Ectodermal cell (in vitro differentiated cells): ENCODE measurements around the gene WFDC12.

Experiments
- H3K27ac ChIP-seq: 2 replicates; pipeline ENCODE4 v1.7.0; 2013; ENCODE audit warnings: mild to moderate bottlenecking, low read depth, low read length; ENCODE audit not compliant: insufficient read depth, poor library complexity, severe bottlenecking
- H3K27me3 ChIP-seq: 2 replicates; pipeline ENCODE4 v1.7.0; 2013; ENCODE audit warnings: mild to moderate bottlenecking, low read length; ENCODE audit not compliant: insufficient read depth, control insufficient read depth, poor library complexity, severe bottlenecking
- H3K36me3 ChIP-seq: one replicate; pipeline ENCODE4 v1.7.0; 2013; ENCODE audit warnings: low read length; ENCODE audit not compliant: control insufficient read depth, insufficient read depth
- H3K4me1 ChIP-seq: one replicate; pipeline ENCODE4 v1.7.0; 2013; ENCODE audit warnings: low read length; ENCODE audit not compliant: control insufficient read depth, insufficient read depth
- H3K4me3 ChIP-seq: 2 replicates; pipeline ENCODE4 v1.7.0; 2013; ENCODE audit warnings: low read depth, low read length, control low read depth; ENCODE audit not compliant: insufficient read depth
- H3K9me3 ChIP-seq: 2 replicates; pipeline ENCODE4 v1.7.0; 2013; ENCODE audit warnings: mild to moderate bottlenecking, low read length, moderate library complexity; ENCODE audit not compliant: control insufficient read depth
- WGBS, 2 experiments: methylation state at CpG; one replicate each; pipeline ENCODE4 v1.1.7; 2013; ENCODE audit warnings: missing lambda C conversion rate in 2 of 2; 5-methylcytosine and 5-hydroxymethylcytosine counted together

The WFDC12 gene

DNA sequence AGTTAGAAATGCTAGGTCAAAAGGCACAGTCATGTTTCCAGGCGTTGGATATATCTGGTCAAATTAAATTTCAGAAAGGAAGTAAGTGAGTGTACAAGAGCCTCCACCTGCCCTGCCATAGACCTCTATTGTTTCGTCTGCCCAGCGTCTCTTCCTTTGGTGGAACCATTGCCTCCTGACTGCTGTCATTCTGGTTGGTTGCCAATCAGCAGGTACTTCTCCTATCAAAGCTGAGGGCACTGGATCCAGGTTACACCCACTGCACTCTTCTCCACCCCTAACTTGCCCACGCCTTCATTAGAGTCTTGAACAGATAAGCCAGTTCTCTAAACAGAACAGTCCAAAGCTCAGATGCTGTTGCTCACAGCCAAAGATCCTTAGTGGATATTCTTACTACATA lies 6.7 kb downstream of the WFDC12 start:
- no peak overlapping the region for H3K4me3 ChIP-seq
- H3K36me3 ChIP-seq: no peaks in the 10 kb centered on the region
- 88 to 92% methylated on average over 4 of the region's 4 CpGs for WGBS, 2 experiments
- no peaks in the 10 kb centered on the region for H3K9me3 ChIP-seq
- H3K27ac ChIP-seq: no peak overlapping the region
- H3K4me1 ChIP-seq: no peaks in the 10 kb centered on the region
- no peaks in the 10 kb centered on the region for H3K27me3 ChIP-seq

DNA sequence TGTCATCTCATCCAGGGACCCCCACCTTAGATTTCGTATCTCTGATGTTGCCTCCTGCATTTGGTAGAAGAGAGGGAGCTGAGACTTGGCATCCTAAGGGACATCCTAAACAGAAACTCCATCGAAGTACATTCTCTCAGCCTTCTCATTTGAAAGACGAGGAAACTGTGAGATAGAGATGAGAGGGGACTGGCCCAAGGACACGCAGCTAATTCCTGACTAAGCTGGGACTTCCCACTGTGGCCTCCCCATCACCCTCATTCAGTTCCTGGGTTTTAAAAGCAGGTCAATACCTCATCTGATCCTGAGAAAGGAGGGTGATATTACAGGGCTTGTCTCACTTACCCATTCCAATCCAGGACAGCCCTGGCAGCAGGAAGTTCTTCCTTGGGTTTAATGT lies 8.4 kb downstream of the WFDC12 start:
- no peaks in the 10 kb centered on the region for H3K27me3 ChIP-seq
- no peak overlapping the region for H3K27ac ChIP-seq
- no peaks in the 10 kb centered on the region for H3K4me1 ChIP-seq
- H3K4me3 ChIP-seq: no peak overlapping the region
- H3K9me3 ChIP-seq: no peaks in the 10 kb centered on the region
- WGBS, 2 experiments: 87 to 88% methylated on average over 4 of the region's 4 CpGs
- H3K36me3 ChIP-seq: no peaks in the 10 kb centered on the region

DNA sequence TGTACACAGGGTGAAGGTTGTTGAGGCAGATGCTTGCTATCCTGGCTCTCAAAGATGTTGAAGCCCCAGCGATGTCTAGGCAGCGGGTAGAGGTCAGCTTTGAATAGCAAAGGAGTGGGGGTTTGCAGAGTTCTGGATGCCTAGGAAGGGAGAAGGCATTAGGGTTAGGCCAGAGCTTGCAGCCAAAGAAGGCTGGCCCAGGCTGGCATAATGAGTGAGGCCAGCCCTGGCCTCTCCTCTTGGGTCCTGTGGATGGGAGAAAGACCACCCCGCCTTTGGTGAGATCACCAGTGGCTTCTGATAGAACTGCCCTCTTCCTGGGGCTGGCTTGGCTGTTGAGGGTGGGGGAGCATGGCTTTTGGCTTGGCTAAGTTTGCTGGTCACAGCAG lies 8.9 kb downstream of the WFDC12 start:
- H3K9me3 ChIP-seq: no peaks in the 10 kb centered on the region
- H3K36me3 ChIP-seq: no peaks in the 10 kb centered on the region
- 82 to 83% methylated on average over 3 of the region's 3 CpGs for WGBS, 2 experiments
- no peak overlapping the region for H3K27ac ChIP-seq
- H3K27me3 ChIP-seq: no peaks in the 10 kb centered on the region
- H3K4me1 ChIP-seq: no peaks in the 10 kb centered on the region
- no peak overlapping the region for H3K4me3 ChIP-seq

DNA sequence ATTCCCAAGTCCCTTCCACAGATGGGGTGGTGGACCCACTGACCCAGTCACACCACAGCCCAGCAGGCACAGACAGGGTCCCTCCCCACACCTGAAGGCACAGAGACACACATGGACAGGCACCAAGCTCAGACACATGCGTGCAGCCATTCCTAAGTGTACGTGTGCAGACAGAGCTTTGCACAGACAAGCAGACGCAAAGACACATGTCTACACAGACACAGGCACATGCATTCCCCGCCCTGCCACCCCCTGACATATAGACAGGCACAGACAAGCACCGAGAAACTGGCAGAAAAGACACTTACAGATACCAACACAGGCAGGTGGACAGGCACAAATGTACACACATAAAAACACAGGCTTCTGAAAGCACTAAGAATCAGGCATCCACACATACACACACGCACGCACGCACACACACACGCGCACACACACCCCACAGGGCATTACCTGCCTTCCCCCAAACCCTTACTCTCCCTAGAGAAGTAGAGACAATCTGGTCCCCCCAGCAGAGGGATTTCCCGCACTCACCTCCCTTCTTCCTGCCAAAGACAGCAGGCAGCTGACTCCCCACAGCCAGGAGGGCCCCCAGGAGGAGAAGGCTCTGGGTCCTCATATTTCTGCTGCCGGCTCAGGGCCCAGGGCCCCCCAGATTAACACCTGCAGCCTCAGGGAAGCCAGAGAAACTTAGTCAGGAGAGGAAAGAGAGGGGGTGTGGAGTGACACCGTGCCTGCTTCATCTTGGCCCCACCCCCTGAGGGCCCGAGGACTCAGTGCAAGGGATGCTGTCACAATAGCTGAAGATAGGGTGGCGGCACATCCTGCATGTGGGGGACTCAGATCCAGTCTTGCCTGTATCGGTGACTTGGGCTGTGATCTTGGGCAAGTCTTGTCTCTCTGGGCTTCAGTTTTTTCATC lies 9.5 kb downstream of the WFDC12 start, which contains the start of gene WFDC5:
WFDC5 (minus strand) TSS at position 710 of the 921 bp plus-strand sequence; CDS start at position 619, 91 bp downstream.
- Histone ChIP-seq H3K9me3 (no peaks in the 10 kb centered on the region), H3K36me3 (no peaks in the 10 kb centered on the region), H3K4me3 (no peak within 1 kb of the TSS), H3K27me3 (no peaks in the 10 kb centered on the region), H3K4me1 (no peaks in the 10 kb centered on the region), H3K27ac (no peak within 1 kb of the TSS)
- 69 to 70% methylated on average over 16 of the region's 16 CpGs for WGBS, 2 experiments

DNA sequence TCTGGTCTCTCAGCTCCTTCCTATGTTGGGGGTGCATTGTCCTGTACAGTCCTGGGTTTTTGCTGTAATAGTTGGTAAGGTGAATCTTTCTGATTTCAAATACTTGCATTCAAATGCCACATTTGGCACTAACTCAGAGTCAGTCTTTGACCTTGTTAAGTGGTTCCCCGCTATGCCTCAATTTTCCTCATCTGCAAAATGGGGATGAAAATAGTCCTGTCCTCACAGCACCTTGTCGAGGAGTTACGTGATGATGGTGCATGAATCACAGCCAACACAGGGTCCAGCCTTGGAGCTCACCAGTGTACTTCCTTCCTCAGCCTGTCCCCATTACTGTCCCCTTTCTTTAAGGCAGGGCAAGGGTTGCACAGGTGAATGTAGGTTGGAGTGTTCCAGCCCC lies 10.4 kb downstream of the WFDC12 start:
- Histone ChIP-seq H3K4me3 (no peak overlapping the region), H3K27ac (no peak overlapping the region), H3K9me3 (no peaks in the 10 kb centered on the region), H3K4me1 (no peaks in the 10 kb centered on the region), H3K27me3 (no peaks in the 10 kb centered on the region), H3K36me3 (no peaks in the 10 kb centered on the region)
- 92 to 96% methylated on average over 3 of the region's 3 CpGs for WGBS, 2 experiments

DNA sequence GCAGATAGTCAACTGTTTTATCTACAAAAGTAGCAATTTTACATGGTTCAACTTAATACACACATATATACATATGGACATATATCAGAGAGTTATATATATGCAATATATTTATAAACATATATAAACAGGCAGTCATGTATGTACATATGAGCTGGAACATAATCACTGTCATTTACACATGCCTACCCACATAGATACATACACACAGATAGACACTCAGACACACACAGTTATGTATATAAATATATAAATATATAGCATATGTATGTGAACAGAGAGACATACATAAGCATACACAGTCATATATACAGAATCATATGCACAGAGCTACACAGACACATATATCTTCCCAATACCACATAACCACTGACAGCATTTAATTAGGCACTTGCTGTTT lies 11.5 kb downstream of the WFDC12 start:
- H3K27me3 ChIP-seq: no peaks in the 10 kb centered on the region
- no peaks in the 10 kb centered on the region for H3K9me3 ChIP-seq
- no peaks in the 10 kb centered on the region for H3K36me3 ChIP-seq
- no peak overlapping the region for H3K27ac ChIP-seq
- H3K4me3 ChIP-seq: no peak overlapping the region
- no peaks in the 10 kb centered on the region for H3K4me1 ChIP-seq

DNA sequence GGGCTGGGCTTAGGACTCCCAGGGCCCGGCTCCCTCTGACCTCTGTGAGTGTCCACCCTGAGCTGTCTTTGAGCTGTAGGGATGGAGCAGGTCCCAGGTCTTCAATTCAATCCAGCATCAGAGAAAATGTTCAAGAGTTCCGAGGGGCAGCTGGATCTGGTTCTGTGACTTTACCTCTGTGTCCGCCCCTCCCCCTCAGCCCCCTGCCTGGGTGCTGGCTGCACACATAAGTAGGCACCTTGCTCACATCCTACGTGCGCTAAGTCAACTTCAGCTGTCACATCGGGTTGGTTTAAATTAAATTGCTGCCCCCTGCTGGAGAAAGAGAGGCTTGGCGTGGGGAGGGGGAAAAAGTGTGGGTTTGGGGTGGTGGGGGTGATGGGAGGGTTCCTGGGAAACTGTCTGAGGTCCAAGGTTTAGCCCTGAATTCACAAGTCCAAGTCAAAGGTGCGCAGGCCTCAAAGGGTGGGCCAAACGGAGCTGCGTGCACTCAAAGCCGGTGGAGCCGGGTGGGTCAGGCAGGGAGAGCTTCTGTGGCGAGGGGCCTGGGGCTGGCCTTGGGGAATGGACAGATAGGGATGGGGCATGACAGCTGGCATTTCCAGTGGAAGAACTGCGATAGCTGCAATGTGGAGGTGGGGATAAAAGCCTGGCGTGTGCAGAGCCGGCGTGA lies 12.3 kb downstream of the WFDC12 start:
- Histone ChIP-seq H3K4me1 (no peaks in the 10 kb centered on the region), H3K9me3 (no peaks in the 10 kb centered on the region), H3K4me3 (no peak overlapping the region), H3K27me3 (no peaks in the 10 kb centered on the region), H3K27ac (no peak overlapping the region), H3K36me3 (no peaks in the 10 kb centered on the region)
- 64 to 71% methylated on average over 17 of the region's 17 CpGs for WGBS, 2 experiments

DNA sequence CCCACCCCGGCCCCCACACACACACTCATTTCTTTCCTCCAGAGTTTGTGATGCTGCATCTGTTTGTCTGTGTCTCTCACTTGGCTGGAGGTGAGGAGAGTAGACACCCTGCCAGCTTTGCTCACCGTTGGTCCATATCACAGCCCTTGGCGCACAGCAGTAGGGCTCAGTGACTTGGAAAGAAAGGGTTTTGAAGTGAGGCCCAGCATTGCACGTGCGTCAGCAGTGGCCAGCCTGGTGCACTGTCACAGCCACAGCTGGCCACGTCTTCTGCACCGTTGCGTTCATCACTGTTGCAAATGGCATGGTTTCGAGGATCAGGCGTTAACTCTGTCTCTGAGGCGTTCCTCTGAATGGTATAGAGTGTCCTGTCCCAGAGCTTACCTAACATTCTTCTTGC lies 13.0 kb downstream of the WFDC12 start:
- no peaks in the 10 kb centered on the region for H3K36me3 ChIP-seq
- H3K4me3 ChIP-seq: no peak overlapping the region
- WGBS, 2 experiments: 87 to 94% methylated on average over 10 to 11 of the region's 11 CpGs
- no peak overlapping the region for H3K27ac ChIP-seq
- no peaks in the 10 kb centered on the region for H3K9me3 ChIP-seq
- H3K4me1 ChIP-seq: no peaks in the 10 kb centered on the region
- no peaks in the 10 kb centered on the region for H3K27me3 ChIP-seq

DNA sequence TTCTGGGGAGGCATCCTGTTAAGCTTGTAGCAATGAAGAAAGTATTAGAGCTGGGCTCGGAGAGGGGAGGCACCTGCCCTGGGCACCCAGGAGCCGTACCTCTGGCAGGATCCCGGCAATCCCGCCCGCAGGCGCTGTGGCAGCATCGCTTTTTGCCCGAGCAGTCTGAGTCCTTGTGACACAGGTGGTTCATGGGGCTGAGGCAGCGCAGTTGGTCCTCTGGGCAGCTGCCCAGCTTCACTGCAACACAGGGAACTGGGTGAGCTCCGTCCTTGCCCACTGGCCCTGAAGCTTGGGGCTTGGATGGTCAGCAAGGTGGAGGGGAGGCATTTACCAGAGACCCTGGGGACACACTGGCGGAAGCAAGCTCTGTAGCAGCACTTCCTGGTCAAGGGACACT lies 14.0 kb downstream of the WFDC12 start:
- no peaks in the 10 kb centered on the region for H3K27me3 ChIP-seq
- H3K9me3 ChIP-seq: no peaks in the 10 kb centered on the region
- H3K4me1 ChIP-seq: no peaks in the 10 kb centered on the region
- H3K36me3 ChIP-seq: no peaks in the 10 kb centered on the region
- H3K27ac ChIP-seq: no peak overlapping the region
- WGBS, 2 experiments: 92 to 93% methylated on average over 11 of the region's 11 CpGs
- H3K4me3 ChIP-seq: no peak overlapping the region

DNA sequence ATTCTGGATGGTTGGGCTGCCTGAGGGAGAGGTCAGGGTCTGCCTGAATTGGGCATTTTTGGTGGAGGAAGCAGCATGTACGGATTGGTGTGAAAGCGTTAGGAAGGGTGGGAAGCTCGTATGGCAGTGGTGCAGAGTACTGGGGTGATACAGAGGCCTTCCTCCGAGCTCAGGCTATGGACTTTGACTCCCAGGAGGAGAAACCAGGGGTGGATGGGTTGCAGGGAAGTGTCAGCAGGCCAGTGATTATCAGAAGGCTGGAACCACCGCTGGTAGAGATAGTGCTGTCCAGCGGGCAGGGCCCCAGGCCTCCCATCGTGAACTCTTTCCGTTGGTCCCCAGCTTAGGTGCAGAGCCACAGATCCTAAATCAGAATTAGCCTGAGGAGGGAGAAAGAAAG lies 14.6 kb downstream of the WFDC12 start:
- 88 to 91% methylated on average over 8 of the region's 8 CpGs for WGBS, 2 experiments
- Histone ChIP-seq H3K4me1 (no peaks in the 10 kb centered on the region), H3K36me3 (no peaks in the 10 kb centered on the region), H3K27me3 (no peaks in the 10 kb centered on the region), H3K9me3 (no peaks in the 10 kb centered on the region), H3K4me3 (no peak overlapping the region), H3K27ac (no peak overlapping the region)
